ENCODE measurements around the gene COL24A1.

The COL24A1 gene

DNA sequence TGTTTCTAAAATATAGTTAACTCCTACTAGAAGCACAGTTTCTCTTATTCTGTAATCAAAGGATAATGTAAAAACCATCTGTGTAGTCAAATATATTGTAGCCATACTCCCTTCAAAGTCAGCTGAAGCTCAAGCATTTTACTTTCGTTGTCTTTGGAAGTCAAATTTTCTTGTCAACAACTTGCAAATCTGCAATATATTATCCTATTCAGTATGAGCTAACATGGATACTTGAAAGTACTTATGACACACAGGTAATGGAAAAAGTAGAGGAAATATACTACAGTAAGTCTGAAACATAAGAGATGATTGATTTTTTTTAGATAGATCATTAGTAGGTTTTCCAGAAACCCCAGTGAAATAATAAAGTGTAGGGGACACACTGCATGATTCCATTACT is 121.5 kb downstream of the COL24A1 start:
- H3K9me3 ChIP-seq (replicated peaks in 1 of 2; ENCODE audit: control insufficient read depth in 2 of 2, insufficient read depth in 1 of 2, low read depth in 1 of 2, low read length in 2 of 2), result no peaks in the 10 kb centered on the region
- H2BK5ac ChIP-seq (ENCODE audit: low read length), result no peak overlapping the region
- H3K4ac ChIP-seq (ENCODE audit: low read length), result no peak overlapping the region
- no peak overlapping the region for H3K18ac ChIP-seq (ENCODE audit: low read length)
- H3K9ac ChIP-seq (ENCODE audit: low read depth, low read length, poor library complexity), result no peak overlapping the region
- no peaks in the 10 kb centered on the region for H3K36me3 ChIP-seq (replicated peaks in 1 of 2; ENCODE audit: control insufficient read depth in 2 of 2, insufficient read depth in 2 of 2, low read length in 2 of 2)
- no peak overlapping the region for H2BK15ac ChIP-seq (ENCODE audit: low read length)
- no peak overlapping the region for H4K8ac ChIP-seq (ENCODE audit: low read depth, low read length)
- no peak overlapping the region for H2BK120ac ChIP-seq (ENCODE audit: low read depth, low read length)
- H3K27ac ChIP-seq (replicated peaks; ENCODE audit: low read length), result no peak overlapping the region
- no peak overlapping the region for H2AK5ac ChIP-seq (ENCODE audit: low read depth, low read length)
- H4K91ac ChIP-seq (ENCODE audit: low read depth, low read length, poor library complexity), result no peak overlapping the region
- H2BK12ac ChIP-seq (ENCODE audit: low read length), result no peak overlapping the region
- H2AFZ ChIP-seq (ENCODE audit: low read length), result no peak overlapping the region
- H3K4me2 ChIP-seq (ENCODE audit: insufficient read depth, low read length, poor library complexity, severe bottlenecking), result no peak overlapping the region
- no peak overlapping the region for H3K23ac ChIP-seq (ENCODE audit: low read depth, low read length, poor library complexity)
- H3K4me3 ChIP-seq (ENCODE audit: low read length in 2 of 2), result no peak overlapping the region
- WGBS, 2 donors (ENCODE audit: extremely low coverage in 2 of 2, insufficient read length in 2 of 2, insufficient replicate concordance in 1 of 2), result no CpG with 5 or more reads among the region's 1 CpG
- H3K14ac ChIP-seq (ENCODE audit: low read length), result no peak overlapping the region
- H3K27me3 ChIP-seq (ENCODE audit: control insufficient read depth in 3 of 3, insufficient read depth in 3 of 3, low read depth in 1 of 3, low read length in 3 of 3), result no peaks in the 10 kb centered on the region
- no peaks in the 10 kb centered on the region for H3K79me1 ChIP-seq (ENCODE audit: low read depth, low read length)
- no peak for DNase-seq (ENCODE audit: low spot score)
- H3K4me1 ChIP-seq (ENCODE audit: control insufficient read depth in 2 of 2, insufficient read depth in 1 of 2, low read depth in 1 of 2, low read length in 2 of 2), result no peaks in the 10 kb centered on the region

DNA sequence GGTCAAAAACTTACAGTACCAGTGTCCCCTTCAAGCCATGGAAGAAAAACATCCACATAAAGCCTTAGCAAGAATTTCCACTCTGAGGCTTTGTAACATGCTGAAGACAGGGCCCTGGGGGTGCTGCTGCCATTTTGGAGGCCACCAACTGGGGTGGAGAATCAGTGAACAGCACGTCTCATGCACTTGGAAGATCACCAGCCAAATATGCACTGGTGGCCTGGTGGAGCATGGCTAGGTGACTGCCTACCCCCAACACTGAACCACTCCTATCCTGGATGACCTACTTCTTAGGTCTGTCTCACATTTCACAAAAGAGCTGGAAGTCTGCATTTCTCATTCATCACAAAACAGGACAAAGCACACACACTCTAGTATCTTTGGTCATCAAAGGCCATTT is 126.4 kb downstream of the COL24A1 start:
- Histone ChIP-seq H3K9me3 (replicated peaks in 1 of 2; ENCODE audit: control insufficient read depth in 2 of 2, insufficient read depth in 1 of 2, low read depth in 1 of 2, low read length in 2 of 2) (peaks cover 0 to 2% of the 10 kb centered on the region in 2 donors), H3K36me3 (replicated peaks in 1 of 2; ENCODE audit: control insufficient read depth in 2 of 2, insufficient read depth in 2 of 2, low read length in 2 of 2) (no peaks in the 10 kb centered on the region), H2AFZ (ENCODE audit: low read length) (no peak overlapping the region), H3K4ac (ENCODE audit: low read length) (no peak overlapping the region), H3K4me2 (ENCODE audit: insufficient read depth, low read length, poor library complexity, severe bottlenecking) (no peak overlapping the region), H2BK120ac (ENCODE audit: low read depth, low read length) (no peak overlapping the region), H3K27me3 (ENCODE audit: control insufficient read depth in 3 of 3, insufficient read depth in 3 of 3, low read depth in 1 of 3, low read length in 3 of 3) (no peaks in the 10 kb centered on the region), H4K91ac (ENCODE audit: low read depth, low read length, poor library complexity) (no peak overlapping the region), H3K9ac (ENCODE audit: low read depth, low read length, poor library complexity) (no peak overlapping the region), H3K18ac (ENCODE audit: low read length) (no peak overlapping the region), H3K23ac (ENCODE audit: low read depth, low read length, poor library complexity) (no peak overlapping the region), H3K4me3 (ENCODE audit: low read length in 2 of 2) (no peak overlapping the region), H3K79me1 (ENCODE audit: low read depth, low read length) (no peaks in the 10 kb centered on the region), H3K27ac (replicated peaks; ENCODE audit: low read length) (no peak overlapping the region), H2BK12ac (ENCODE audit: low read length) (no peak overlapping the region), H2BK5ac (ENCODE audit: low read length) (no peak overlapping the region), H3K4me1 (ENCODE audit: control insufficient read depth in 2 of 2, insufficient read depth in 1 of 2, low read depth in 1 of 2, low read length in 2 of 2) (no peaks in the 10 kb centered on the region), H2AK5ac (ENCODE audit: low read depth, low read length) (no peak overlapping the region), H3K14ac (ENCODE audit: low read length) (no peak overlapping the region), H4K8ac (ENCODE audit: low read depth, low read length) (no peak overlapping the region), H2BK15ac (ENCODE audit: low read length) (no peak overlapping the region)
- WGBS, 2 donors (ENCODE audit: extremely low coverage in 2 of 2, insufficient read length in 2 of 2, insufficient replicate concordance in 1 of 2), result no CpG with 5 or more reads among the region's 1 CpG
- DNase-seq (ENCODE audit: low spot score), result no peak

DNA sequence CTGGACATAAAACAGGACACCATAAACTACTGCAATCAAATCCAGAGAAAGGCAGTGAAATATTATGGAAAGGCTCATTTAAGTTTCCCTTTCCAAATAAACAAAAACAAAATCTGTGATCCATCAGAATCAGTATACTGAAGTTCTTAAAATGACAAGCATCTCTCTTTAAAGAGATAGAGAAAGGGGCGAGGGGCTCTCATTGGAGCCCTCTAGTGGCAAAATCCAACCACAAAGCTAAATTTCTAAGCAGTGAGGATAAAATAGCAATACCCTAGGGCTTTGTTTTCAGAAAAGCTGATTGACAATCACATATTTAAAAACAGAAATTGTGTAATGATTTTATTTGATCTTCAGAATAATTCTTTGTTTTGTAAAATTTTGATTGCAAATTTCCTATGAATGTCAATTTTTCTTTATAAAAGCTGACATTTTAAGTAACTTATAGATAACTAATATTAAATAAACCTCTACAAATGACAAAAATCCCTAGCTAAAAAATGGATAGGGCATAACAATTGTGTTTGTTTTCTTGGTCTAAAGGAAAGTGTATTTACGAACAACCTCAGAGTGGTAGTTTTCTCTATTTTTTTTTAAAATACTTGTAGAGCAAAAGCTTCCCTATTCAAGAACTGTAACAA is 138.2 kb downstream of the COL24A1 start:
- Histone ChIP-seq H2AK5ac (ENCODE audit: low read depth, low read length) (no peak overlapping the region), H3K36me3 (replicated peaks in 1 of 2; ENCODE audit: control insufficient read depth in 2 of 2, insufficient read depth in 2 of 2, low read length in 2 of 2) (no peaks in the 10 kb centered on the region), H3K27ac (replicated peaks; ENCODE audit: low read length) (no peak overlapping the region), H2AFZ (ENCODE audit: low read length) (no peak overlapping the region), H3K9ac (ENCODE audit: low read depth, low read length, poor library complexity) (no peak overlapping the region), H3K23ac (ENCODE audit: low read depth, low read length, poor library complexity) (no peak overlapping the region), H3K4ac (ENCODE audit: low read length) (no peak overlapping the region), H2BK15ac (ENCODE audit: low read length) (no peak overlapping the region), H3K14ac (ENCODE audit: low read length) (no peak overlapping the region), H3K4me2 (ENCODE audit: insufficient read depth, low read length, poor library complexity, severe bottlenecking) (no peak overlapping the region), H2BK5ac (ENCODE audit: low read length) (no peak overlapping the region), H3K18ac (ENCODE audit: low read length) (no peak overlapping the region), H3K27me3 (ENCODE audit: control insufficient read depth in 3 of 3, insufficient read depth in 3 of 3, low read depth in 1 of 3, low read length in 3 of 3) (no peaks in the 10 kb centered on the region), H2BK120ac (ENCODE audit: low read depth, low read length) (no peak overlapping the region), H2BK12ac (ENCODE audit: low read length) (no peak overlapping the region), H3K79me1 (ENCODE audit: low read depth, low read length) (no peaks in the 10 kb centered on the region), H3K4me1 (ENCODE audit: control insufficient read depth in 2 of 2, insufficient read depth in 1 of 2, low read depth in 1 of 2, low read length in 2 of 2) (no peaks in the 10 kb centered on the region), H4K91ac (ENCODE audit: low read depth, low read length, poor library complexity) (no peak overlapping the region), H3K9me3 (replicated peaks in 1 of 2; ENCODE audit: control insufficient read depth in 2 of 2, insufficient read depth in 1 of 2, low read depth in 1 of 2, low read length in 2 of 2) (no peaks in the 10 kb centered on the region), H4K8ac (ENCODE audit: low read depth, low read length) (no peak overlapping the region), H3K4me3 (ENCODE audit: low read length in 2 of 2) (no peak overlapping the region)
- DNase-seq (ENCODE audit: low spot score), result peak; percentile 26
- no CpG with 5 or more reads among the region's 2 CpGs for WGBS, 2 donors (ENCODE audit: extremely low coverage in 2 of 2, insufficient read length in 2 of 2, insufficient replicate concordance in 1 of 2)

DNA sequence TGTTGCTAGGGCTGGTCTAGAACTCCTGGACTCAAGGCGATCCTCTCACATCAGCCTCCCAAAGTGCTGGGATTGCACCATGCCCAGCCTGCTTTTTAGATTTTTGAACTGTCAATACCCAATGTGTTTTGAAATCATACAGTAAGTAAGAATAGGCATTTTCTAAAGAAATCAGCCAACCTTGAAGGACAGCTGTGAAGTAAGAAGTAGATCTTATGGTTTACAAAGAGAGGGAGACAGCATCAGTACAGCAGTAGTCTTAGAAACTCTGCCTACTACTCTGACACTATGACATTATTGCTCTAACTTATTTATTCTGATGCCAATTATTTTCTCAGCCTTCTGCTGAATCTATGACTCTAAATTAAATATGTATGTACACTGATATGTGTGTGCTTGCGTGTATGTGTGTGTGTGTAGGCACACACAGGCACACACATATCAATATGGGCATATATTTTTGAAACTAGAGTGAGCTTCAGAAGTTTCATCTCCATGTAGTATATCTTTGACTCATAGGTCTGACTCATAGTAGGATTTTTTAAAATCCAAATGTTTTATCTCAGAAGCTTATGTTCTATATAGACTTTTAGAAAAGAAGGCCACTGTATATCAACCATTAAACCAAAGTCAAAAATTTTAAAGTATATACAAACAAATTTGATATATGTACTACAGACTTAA is 140.4 kb downstream of the COL24A1 start:
- Histone ChIP-seq H4K8ac (ENCODE audit: low read depth, low read length) (no peak overlapping the region), H3K36me3 (replicated peaks in 1 of 2; ENCODE audit: control insufficient read depth in 2 of 2, insufficient read depth in 2 of 2, low read length in 2 of 2) (no peaks in the 10 kb centered on the region), H3K4ac (ENCODE audit: low read length) (no peak overlapping the region), H2BK120ac (ENCODE audit: low read depth, low read length) (no peak overlapping the region), H2AK5ac (ENCODE audit: low read depth, low read length) (no peak overlapping the region), H2BK5ac (ENCODE audit: low read length) (no peak overlapping the region), H3K4me3 (ENCODE audit: low read length in 2 of 2) (no peak overlapping the region), H2AFZ (ENCODE audit: low read length) (no peak overlapping the region), H3K14ac (ENCODE audit: low read length) (no peak overlapping the region), H3K27me3 (ENCODE audit: control insufficient read depth in 3 of 3, insufficient read depth in 3 of 3, low read depth in 1 of 3, low read length in 3 of 3) (no peaks in the 10 kb centered on the region), H3K9me3 (replicated peaks in 1 of 2; ENCODE audit: control insufficient read depth in 2 of 2, insufficient read depth in 1 of 2, low read depth in 1 of 2, low read length in 2 of 2) (no peaks in the 10 kb centered on the region), H3K27ac (replicated peaks; ENCODE audit: low read length) (no peak overlapping the region), H2BK15ac (ENCODE audit: low read length) (no peak overlapping the region), H3K4me2 (ENCODE audit: insufficient read depth, low read length, poor library complexity, severe bottlenecking) (no peak overlapping the region), H3K18ac (ENCODE audit: low read length) (no peak overlapping the region), H3K4me1 (ENCODE audit: control insufficient read depth in 2 of 2, insufficient read depth in 1 of 2, low read depth in 1 of 2, low read length in 2 of 2) (no peaks in the 10 kb centered on the region), H3K79me1 (ENCODE audit: low read depth, low read length) (no peaks in the 10 kb centered on the region), H4K91ac (ENCODE audit: low read depth, low read length, poor library complexity) (no peak overlapping the region), H3K9ac (ENCODE audit: low read depth, low read length, poor library complexity) (no peak overlapping the region), H2BK12ac (ENCODE audit: low read length) (no peak overlapping the region), H3K23ac (ENCODE audit: low read depth, low read length, poor library complexity) (no peak overlapping the region)
- DNase-seq (ENCODE audit: low spot score), result no peak
- WGBS, 2 donors (ENCODE audit: extremely low coverage in 2 of 2, insufficient read length in 2 of 2, insufficient replicate concordance in 1 of 2), result no CpG with 5 or more reads among the region's 2 CpGs
